Measurements from ENCODE around the gene UNC119B.

The UNC119B gene

GRCh38 chr12:120749256-120749655, 39.0 kb downstream of the UNC119B start:
- TF ChIP-seq, protein P1, sequence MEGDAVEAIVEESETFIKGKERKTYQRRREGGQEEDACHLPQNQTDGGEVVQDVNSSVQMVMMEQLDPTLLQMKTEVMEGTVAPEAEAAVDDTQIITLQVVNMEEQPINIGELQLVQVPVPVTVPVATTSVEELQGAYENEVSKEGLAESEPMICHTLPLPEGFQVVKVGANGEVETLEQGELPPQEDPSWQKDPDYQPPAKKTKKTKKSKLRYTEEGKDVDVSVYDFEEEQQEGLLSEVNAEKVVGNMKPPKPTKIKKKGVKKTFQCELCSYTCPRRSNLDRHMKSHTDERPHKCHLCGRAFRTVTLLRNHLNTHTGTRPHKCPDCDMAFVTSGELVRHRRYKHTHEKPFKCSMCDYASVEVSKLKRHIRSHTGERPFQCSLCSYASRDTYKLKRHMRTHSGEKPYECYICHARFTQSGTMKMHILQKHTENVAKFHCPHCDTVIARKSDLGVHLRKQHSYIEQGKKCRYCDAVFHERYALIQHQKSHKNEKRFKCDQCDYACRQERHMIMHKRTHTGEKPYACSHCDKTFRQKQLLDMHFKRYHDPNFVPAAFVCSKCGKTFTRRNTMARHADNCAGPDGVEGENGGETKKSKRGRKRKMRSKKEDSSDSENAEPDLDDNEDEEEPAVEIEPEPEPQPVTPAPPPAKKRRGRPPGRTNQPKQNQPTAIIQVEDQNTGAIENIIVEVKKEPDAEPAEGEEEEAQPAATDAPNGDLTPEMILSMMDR (IDR thresholded peaks at IDR 0.05; ENCODE audit: insufficient read depth, low read length, poor library complexity, severe bottlenecking) = no peak
- DNase-seq (ENCODE audit: extremely low read depth, insufficient read length) = no peak
- Histone ChIP-seq H3K27me3 (replicated peaks; ENCODE audit: control insufficient read depth, insufficient read depth, low read length) (no peaks in the 10 kb centered on the region), H3K4me3 (replicated peaks; ENCODE audit: low read depth, low read length) (no peak overlapping the region), H3K36me3 (ENCODE audit: control insufficient read depth, insufficient read depth, low read length) (no peaks in the 10 kb centered on the region)

DNA sequence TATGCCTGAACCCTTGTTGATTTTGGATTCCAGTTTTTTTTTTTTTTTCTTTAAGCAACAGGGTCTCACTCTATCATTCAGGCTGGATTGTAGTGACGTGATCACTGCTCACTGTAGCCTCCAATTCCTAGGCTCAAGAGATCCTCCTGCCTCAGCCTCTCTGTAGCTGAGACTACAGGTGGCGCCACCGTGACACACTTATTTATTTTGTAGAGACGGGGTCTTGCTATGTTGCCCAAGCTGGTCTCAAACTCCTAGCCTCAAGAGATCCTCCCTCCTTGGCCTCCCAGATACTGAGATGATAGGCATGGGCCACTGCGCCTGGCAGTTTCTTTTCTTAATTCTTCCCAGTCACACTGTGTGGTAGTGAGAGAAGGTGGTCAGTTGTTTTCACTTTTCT, 40.5 kb downstream of the UNC119B start:
- Histone ChIP-seq H3K27me3 (replicated peaks; ENCODE audit: control insufficient read depth, insufficient read depth, low read length) (no peaks in the 10 kb centered on the region), H3K4me3 (replicated peaks; ENCODE audit: low read depth, low read length) (no peak overlapping the region), H3K36me3 (ENCODE audit: control insufficient read depth, insufficient read depth, low read length) (no peaks in the 10 kb centered on the region)
- TF ChIP-seq, protein P1 (IDR thresholded peaks at IDR 0.05; ENCODE audit: insufficient read depth, low read length, poor library complexity, severe bottlenecking) = peak; percentile 5
- DNase-seq (ENCODE audit: extremely low read depth, insufficient read length) = no peak

DNA sequence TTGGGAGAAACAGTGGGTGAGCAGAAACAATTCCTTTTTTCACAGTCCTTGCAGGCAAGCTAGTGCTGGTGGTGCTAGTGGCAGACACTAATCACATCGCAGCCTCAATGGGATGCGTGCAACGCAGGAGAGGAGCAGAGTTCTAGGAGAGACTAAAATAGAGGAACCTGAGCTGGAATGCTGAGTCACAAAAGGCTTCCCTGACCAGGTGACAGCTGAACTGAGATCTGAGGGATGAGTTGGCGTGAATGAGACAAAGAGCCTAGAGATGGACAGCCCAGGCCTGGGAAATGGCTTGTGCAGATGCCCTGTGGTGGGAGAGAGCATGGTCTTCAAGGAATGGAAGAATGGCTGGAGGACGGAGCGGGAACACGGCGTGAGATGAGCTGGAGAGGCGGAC, 41.1 kb downstream of the UNC119B start:
- H3K4me3 ChIP-seq (replicated peaks; ENCODE audit: low read depth, low read length) = no peak overlapping the region
- no peaks in the 10 kb centered on the region for H3K27me3 ChIP-seq (replicated peaks; ENCODE audit: control insufficient read depth, insufficient read depth, low read length)
- no peaks in the 10 kb centered on the region for H3K36me3 ChIP-seq (ENCODE audit: control insufficient read depth, insufficient read depth, low read length)
- DNase-seq (ENCODE audit: extremely low read depth, insufficient read length) = no peak
- TF ChIP-seq, protein P1 (IDR thresholded peaks at IDR 0.05; ENCODE audit: insufficient read depth, low read length, poor library complexity, severe bottlenecking) = no peak

DNA sequence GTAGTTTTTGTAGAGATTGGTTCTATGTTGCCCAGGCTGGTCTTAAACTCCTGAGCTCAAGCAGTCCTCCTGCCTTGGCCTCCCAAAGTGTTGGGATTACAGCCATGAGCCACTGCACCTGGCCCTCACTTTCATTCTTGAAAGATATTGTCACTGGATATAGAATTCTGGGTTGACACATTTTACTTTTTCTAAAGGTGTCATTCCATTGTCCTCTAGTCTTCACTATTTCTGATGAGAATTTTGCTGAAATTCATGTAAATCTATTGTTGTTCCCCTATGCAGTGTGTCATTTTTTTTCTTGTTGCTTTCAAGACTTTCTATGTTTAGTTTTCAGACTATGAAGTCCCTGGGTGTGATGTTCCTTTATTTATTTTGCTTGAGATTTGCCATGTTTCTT, 44.5 kb downstream of the UNC119B start:
- TF ChIP-seq, protein P1 (IDR thresholded peaks at IDR 0.05; ENCODE audit: insufficient read depth, low read length, poor library complexity, severe bottlenecking) = no peak
- no peaks in the 10 kb centered on the region for H3K27me3 ChIP-seq (replicated peaks; ENCODE audit: control insufficient read depth, insufficient read depth, low read length)
- peaks cover 2% of the 10 kb centered on the region for H3K36me3 ChIP-seq (ENCODE audit: control insufficient read depth, insufficient read depth, low read length)
- no peak for DNase-seq (ENCODE audit: extremely low read depth, insufficient read length)
- no peak overlapping the region for H3K4me3 ChIP-seq (replicated peaks; ENCODE audit: low read depth, low read length)

DNA sequence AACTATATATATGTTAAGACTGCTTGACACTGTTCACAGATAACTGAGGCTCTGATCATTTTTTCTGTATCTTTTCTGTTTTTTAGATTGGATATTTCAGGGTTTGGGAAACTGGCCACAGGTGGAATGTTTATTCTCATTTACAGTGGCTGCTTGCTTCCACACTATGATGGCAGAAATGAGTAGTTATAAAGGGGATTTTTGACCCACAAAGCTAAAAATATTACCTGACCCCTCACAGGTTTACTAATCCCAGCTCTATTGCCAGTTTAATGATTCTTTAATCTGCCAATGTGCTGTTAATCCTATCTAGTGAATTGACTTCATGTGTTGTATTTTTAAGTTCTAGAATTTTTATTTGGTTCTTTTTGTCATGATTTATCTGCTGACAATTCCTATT, 45.0 kb downstream of the UNC119B start:
- no peak for DNase-seq (ENCODE audit: extremely low read depth, insufficient read length)
- H3K36me3 ChIP-seq (ENCODE audit: control insufficient read depth, insufficient read depth, low read length) = peaks cover 4% of the 10 kb centered on the region
- H3K4me3 ChIP-seq (replicated peaks; ENCODE audit: low read depth, low read length) = no peak overlapping the region
- no peaks in the 10 kb centered on the region for H3K27me3 ChIP-seq (replicated peaks; ENCODE audit: control insufficient read depth, insufficient read depth, low read length)
- TF ChIP-seq, protein P1 (IDR thresholded peaks at IDR 0.05; ENCODE audit: insufficient read depth, low read length, poor library complexity, severe bottlenecking) = no peak

GRCh38 chr12:120757226-120757742, 47.0 kb downstream of the UNC119B start:
- no peak overlapping the region for H3K4me3 ChIP-seq (replicated peaks; ENCODE audit: low read depth, low read length)
- no peak for DNase-seq (ENCODE audit: extremely low read depth, insufficient read length)
- TF ChIP-seq, protein P1 (IDR thresholded peaks at IDR 0.05; ENCODE audit: insufficient read depth, low read length, poor library complexity, severe bottlenecking) = no peak
- H3K27me3 ChIP-seq (replicated peaks; ENCODE audit: control insufficient read depth, insufficient read depth, low read length) = no peaks in the 10 kb centered on the region
- peaks cover 9% of the 10 kb centered on the region for H3K36me3 ChIP-seq (ENCODE audit: control insufficient read depth, insufficient read depth, low read length)
